AG10803 (cell line): ENCODE measurements around the gene GIGYF2.

Experiments used
- DNase-seq: peaks from one replicate; pipeline ENCODE4 v3.0.0; 2010; ENCODE audit warnings: low read depth
- H3K4me3 ChIP-seq: 2 replicates; pipeline ENCODE4 v1.5.1; 2011; ENCODE audit warnings: mild to moderate bottlenecking, low read length, control low read depth
- CTCF ChIP-seq: conservative IDR thresholded peaks from 2 replicates; pipeline ENCODE4 v1.5.1; 2011; ENCODE audit warnings: mild to moderate bottlenecking, low read length, control low read depth, inconsistent platforms

The GIGYF2 gene

GRCh38 chr2:232800166-232800565 lies 103.0 kb downstream of the GIGYF2 start:
- no peak for TF ChIP-seq CTCF
- H3K4me3 ChIP-seq = no peak overlapping the region
- no peak for DNase-seq

GRCh38 chr2:232802091-232802490 lies 105.0 kb downstream of the GIGYF2 start:
- no peak for DNase-seq
- no peak overlapping the region for H3K4me3 ChIP-seq
- TF ChIP-seq CTCF = no peak

- no peak overlapping the region for H3K4me3 ChIP-seq
- no peak for TF ChIP-seq CTCF
- DNase-seq = no peak
Measured at GRCh38 chr2:232809349-232810124, 112.4 kb downstream of the GIGYF2 start.

- H3K4me3 ChIP-seq = no peak overlapping the region
- no peak for DNase-seq
- no peak for TF ChIP-seq CTCF
Measured at GRCh38 chr2:232810444-232810843, 113.3 kb downstream of the GIGYF2 start.

- no peak for TF ChIP-seq CTCF
- no peak overlapping the region for H3K4me3 ChIP-seq
- no peak for DNase-seq
Measured at GRCh38 chr2:232815569-232815968, 118.4 kb downstream of the GIGYF2 start.

- TF ChIP-seq CTCF = no peak
- no peak overlapping the region for H3K4me3 ChIP-seq
- no peak for DNase-seq
Measured at GRCh38 chr2:232816657-232817056, 119.5 kb downstream of the GIGYF2 start.

- no peak for TF ChIP-seq CTCF
- H3K4me3 ChIP-seq = no peak overlapping the region
- no peak for DNase-seq
Measured at GRCh38 chr2:232817756-232818155, 120.6 kb downstream of the GIGYF2 start.
